Adrenal gland (tissue), 5 donors: Measurements from ENCODE around the gene TMEM254.
"Not testable (repeated sequence)": the region's sequence is repeated elsewhere in the genome, so short reads cannot be mapped to it uniquely, and the experiment has no call there.

Experiments
- POLR2A ChIP-seq, 2 donors: fragments of 450-650 bp; IDR thresholded peaks; one replicate each; pipeline ENCODE4 v1.6.1; 2017; ENCODE audit warnings: antibody characterized with exemption in 2 of 2, mild to moderate bottlenecking in 2 of 2, moderate library complexity in 1 of 2
- TF ChIP-seq, protein P1 (sequence below), 6 experiments: fragments of 450-650 bp in 4 of 6; fragments of 200-600 bp in 2 of 6; sonication (generic) in 1 of 6; IDR thresholded peaks; 1 replicate in 5 of 6; 2 replicates in 1 of 6; pipeline versions ENCODE4 v1.5.1 to v1.8.0; 2016 to 2021; ENCODE audit warnings: antibody characterized with exemption in 6 of 6, mild to moderate bottlenecking in 2 of 6, moderate library complexity in 1 of 6
- donor health status: DM: no; HTN: no; CAD: no.

GRCh38 chr10:80034766-80035165 lies 43.7 kb upstream of the TMEM254 start:
- TF ChIP-seq, protein P1, sequence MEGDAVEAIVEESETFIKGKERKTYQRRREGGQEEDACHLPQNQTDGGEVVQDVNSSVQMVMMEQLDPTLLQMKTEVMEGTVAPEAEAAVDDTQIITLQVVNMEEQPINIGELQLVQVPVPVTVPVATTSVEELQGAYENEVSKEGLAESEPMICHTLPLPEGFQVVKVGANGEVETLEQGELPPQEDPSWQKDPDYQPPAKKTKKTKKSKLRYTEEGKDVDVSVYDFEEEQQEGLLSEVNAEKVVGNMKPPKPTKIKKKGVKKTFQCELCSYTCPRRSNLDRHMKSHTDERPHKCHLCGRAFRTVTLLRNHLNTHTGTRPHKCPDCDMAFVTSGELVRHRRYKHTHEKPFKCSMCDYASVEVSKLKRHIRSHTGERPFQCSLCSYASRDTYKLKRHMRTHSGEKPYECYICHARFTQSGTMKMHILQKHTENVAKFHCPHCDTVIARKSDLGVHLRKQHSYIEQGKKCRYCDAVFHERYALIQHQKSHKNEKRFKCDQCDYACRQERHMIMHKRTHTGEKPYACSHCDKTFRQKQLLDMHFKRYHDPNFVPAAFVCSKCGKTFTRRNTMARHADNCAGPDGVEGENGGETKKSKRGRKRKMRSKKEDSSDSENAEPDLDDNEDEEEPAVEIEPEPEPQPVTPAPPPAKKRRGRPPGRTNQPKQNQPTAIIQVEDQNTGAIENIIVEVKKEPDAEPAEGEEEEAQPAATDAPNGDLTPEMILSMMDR (IDR thresholded peaks at IDR 0.05): not testable (repeated sequence)
- TF ChIP-seq POLR2A (IDR thresholded peaks at IDR 0.05): not testable (repeated sequence)
